ENCODE results near the gene FOXP1. TPM values are rescaled to one million over a fixed set of nuclear protein-coding genes. Genes with fewer than 3 reads are reported as not detected.

Gene FOXP1
- total RNA-seq, 1 donor from 2014 or later: 33.2 TPM

DNA sequence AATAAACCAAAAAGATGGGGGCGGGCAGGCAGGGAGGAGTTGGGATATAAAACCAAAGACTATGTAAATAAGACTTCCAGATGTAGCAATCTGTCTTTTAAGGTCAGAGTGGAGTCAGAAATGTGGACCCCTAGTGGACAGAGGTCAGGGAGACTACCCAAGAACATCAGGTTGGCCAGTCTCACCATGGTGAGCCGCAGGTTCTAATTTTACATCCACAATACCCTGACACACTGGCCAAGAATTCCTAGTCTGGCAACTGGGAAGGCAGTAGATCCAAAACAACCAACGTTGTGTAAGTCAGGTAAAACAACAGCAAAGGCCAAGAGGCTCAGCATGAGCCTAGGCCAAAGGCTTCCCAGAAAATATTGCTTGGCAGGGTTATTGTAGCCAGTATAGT lies 203.4 kb downstream of the FOXP1 start:
- Histone ChIP-seq H3K27me3 (ENCODE audit: control insufficient read depth, insufficient read depth, low read length) (no peaks in the 10 kb centered on the region), H3K36me3 (ENCODE audit: control insufficient read depth, insufficient read depth, low read length) (no peaks in the 10 kb centered on the region), H3K4me3 (ENCODE audit: low read depth, low read length) (no peak overlapping the region)
- no peak for DNase-seq (ENCODE audit: low read depth)
- FAIRE-seq: no peak
- TF ChIP-seq, protein P1, sequence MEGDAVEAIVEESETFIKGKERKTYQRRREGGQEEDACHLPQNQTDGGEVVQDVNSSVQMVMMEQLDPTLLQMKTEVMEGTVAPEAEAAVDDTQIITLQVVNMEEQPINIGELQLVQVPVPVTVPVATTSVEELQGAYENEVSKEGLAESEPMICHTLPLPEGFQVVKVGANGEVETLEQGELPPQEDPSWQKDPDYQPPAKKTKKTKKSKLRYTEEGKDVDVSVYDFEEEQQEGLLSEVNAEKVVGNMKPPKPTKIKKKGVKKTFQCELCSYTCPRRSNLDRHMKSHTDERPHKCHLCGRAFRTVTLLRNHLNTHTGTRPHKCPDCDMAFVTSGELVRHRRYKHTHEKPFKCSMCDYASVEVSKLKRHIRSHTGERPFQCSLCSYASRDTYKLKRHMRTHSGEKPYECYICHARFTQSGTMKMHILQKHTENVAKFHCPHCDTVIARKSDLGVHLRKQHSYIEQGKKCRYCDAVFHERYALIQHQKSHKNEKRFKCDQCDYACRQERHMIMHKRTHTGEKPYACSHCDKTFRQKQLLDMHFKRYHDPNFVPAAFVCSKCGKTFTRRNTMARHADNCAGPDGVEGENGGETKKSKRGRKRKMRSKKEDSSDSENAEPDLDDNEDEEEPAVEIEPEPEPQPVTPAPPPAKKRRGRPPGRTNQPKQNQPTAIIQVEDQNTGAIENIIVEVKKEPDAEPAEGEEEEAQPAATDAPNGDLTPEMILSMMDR (IDR thresholded peaks at IDR 0.05; ENCODE audit: insufficient read depth, low read length, severe bottlenecking): no peak

DNA sequence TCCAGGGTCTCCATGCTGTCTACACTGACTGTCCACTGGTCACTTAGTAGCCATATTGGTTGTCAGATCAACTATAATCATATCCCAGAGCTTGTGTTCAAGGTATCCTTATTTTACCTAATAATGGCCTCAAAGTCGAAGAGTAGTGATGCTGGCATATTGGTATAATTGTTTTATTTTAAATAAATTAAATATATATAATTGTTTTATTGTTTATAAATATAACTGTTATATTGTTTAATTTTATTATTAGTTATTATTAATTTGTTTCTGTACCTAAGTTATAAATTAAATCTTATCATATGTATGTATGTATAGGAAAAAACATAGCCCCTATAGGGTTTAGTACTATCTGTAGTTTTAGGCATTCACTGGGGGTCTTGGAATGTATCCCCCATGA lies 205.0 kb downstream of the FOXP1 start:
- no peaks in the 10 kb centered on the region for H3K27me3 ChIP-seq (ENCODE audit: control insufficient read depth, insufficient read depth, low read length)
- TF ChIP-seq, protein P1 (IDR thresholded peaks at IDR 0.05; ENCODE audit: insufficient read depth, low read length, severe bottlenecking): no peak
- no peaks in the 10 kb centered on the region for H3K36me3 ChIP-seq (ENCODE audit: control insufficient read depth, insufficient read depth, low read length)
- DNase-seq (ENCODE audit: low read depth) (no peak), FAIRE-seq (no peak)
- no peak overlapping the region for H3K4me3 ChIP-seq (ENCODE audit: low read depth, low read length)

DNA sequence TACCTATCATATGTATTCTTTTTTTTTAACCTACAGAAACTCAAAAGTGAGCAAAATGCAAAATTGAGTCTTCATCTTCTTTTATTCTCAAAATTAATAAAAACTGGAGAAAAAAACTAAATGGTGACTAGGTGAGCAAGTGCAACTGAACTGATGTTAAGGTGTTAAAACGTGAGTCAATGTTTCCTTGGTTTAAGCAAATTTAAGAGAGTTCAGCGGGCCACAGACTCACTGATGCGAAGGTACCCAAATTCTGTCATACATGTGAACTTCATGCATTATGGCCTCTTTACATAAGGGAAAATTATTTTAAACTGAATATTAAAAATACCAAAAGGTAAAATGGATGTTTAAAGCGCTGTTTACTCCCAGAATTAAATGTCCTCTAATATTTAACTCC lies 206.6 kb downstream of the FOXP1 start:
- H3K4me3 ChIP-seq (ENCODE audit: low read depth, low read length): no peak overlapping the region
- no peaks in the 10 kb centered on the region for H3K27me3 ChIP-seq (ENCODE audit: control insufficient read depth, insufficient read depth, low read length)
- no peaks in the 10 kb centered on the region for H3K36me3 ChIP-seq (ENCODE audit: control insufficient read depth, insufficient read depth, low read length)
- FAIRE-seq (no peak), DNase-seq (ENCODE audit: low read depth) (no peak)
- TF ChIP-seq, protein P1 (IDR thresholded peaks at IDR 0.05; ENCODE audit: insufficient read depth, low read length, severe bottlenecking): no peak

DNA sequence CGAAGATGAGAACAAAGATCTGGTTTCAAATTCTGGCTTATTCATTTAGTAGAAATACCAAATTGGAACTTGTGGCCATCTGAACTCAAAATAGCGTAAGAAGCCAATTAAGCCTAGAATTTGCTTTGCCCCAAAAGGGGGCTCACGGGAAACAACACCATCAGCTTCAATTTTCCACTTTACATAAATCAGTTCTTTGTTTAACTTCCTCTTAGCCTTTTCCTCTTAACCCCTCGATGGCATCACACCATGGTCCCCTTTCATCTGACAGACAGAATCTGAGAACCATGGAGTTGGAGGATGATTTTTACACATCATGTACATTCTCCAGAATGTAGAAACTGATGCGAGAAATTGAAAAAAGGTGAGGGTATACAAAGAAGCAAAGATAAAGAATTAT lies 207.0 kb downstream of the FOXP1 start:
- DNase-seq (ENCODE audit: low read depth) (no peak), FAIRE-seq (no peak)
- Histone ChIP-seq H3K27me3 (ENCODE audit: control insufficient read depth, insufficient read depth, low read length) (no peaks in the 10 kb centered on the region), H3K36me3 (ENCODE audit: control insufficient read depth, insufficient read depth, low read length) (no peaks in the 10 kb centered on the region), H3K4me3 (ENCODE audit: low read depth, low read length) (no peak overlapping the region)
- TF ChIP-seq, protein P1 (IDR thresholded peaks at IDR 0.05; ENCODE audit: insufficient read depth, low read length, severe bottlenecking): no peak

DNA sequence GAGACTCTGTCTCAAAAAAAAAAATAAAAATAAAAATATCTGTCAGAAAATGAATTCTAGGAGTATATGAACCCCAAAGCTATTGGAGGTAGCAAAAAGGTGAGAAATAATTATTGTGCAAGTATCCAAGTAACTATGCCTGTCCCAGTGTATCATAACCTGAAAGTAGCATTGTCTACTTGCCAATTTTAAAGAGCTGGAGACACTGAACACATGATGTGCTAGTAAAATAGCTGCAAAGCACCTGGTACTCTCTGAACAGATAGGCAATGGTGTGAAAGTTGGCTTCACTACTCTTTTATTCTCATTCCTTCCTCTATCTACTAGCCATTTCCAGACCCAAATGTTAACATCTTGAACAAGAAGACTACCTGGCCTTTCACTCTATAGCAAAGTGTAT lies 208.9 kb downstream of the FOXP1 start:
- TF ChIP-seq, protein P1 (IDR thresholded peaks at IDR 0.05; ENCODE audit: insufficient read depth, low read length, severe bottlenecking): no peak

DNA sequence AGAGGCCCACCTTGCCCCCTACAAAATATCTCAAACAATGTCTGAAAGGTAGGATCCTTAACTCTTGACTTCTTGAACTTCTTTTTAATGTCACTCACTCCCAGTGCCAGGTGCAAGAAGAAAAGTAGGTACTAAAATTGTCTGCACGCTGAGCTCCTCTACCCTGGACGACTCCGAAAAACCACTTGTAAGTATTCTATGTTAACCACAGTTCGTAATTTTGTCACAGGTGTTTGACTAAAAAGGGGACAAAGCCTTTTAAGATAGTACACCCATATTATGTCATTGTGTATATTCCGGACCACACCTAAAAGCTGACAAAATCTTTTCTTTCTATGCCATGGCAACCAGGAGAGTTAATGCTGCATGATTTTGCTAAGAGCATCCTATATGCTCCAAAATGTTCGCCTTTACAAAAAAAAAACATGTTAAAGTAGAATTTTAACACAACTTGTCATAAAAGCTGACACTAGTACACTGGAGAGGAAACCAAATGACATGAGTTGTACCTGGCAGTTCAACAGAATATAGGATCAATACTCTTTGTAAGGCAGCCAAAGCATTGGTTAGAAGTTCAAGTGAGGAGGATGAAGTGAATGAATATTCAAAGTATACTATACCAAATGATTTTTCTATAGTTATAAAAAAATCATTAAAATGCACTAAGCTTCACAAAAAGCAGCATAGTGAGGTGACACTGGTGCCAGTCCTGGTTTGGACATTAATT lies 210.5 kb downstream of the FOXP1 start:
- no peak for DNase-seq (ENCODE audit: low read depth)

More for the DNA sequence above, 208.9 kb downstream of the FOXP1 start:
- H3K27me3 ChIP-seq (ENCODE audit: control insufficient read depth, insufficient read depth, low read length): no peaks in the 10 kb centered on the region
- no peak overlapping the region for H3K4me3 ChIP-seq (ENCODE audit: low read depth, low read length)
- FAIRE-seq (no peak), DNase-seq (ENCODE audit: low read depth) (no peak)
- H3K36me3 ChIP-seq (ENCODE audit: control insufficient read depth, insufficient read depth, low read length): no peaks in the 10 kb centered on the region

More for the DNA sequence above, 210.5 kb downstream of the FOXP1 start:
- TF ChIP-seq, protein P1 (IDR thresholded peaks at IDR 0.05; ENCODE audit: insufficient read depth, low read length, severe bottlenecking): no peak
- no peaks in the 10 kb centered on the region for H3K36me3 ChIP-seq (ENCODE audit: control insufficient read depth, insufficient read depth, low read length)
- no peak for FAIRE-seq
- H3K27me3 ChIP-seq (ENCODE audit: control insufficient read depth, insufficient read depth, low read length): no peaks in the 10 kb centered on the region
- H3K4me3 ChIP-seq (ENCODE audit: low read depth, low read length): no peak overlapping the region

All from bronchial epithelial cell (primary cell).